Activated CD4-positive, alpha-beta T cell treated with anti-CD3 and anti-CD28 coated beads for 1 hour (primary cell): ENCODE data around the gene GTPBP4.
"Not testable (repeated sequence)": the region's sequence is repeated elsewhere in the genome, so short reads cannot be mapped to it uniquely, and the experiment has no call there.

Experiments
- DNase-seq: peaks from one replicate; pipeline ENCODE4 v3.0.0-alpha.2; 2020

Gene GTPBP4

GRCh38 chr10:1063232-1063865 is 75.1 kb downstream of the GTPBP4 start:
- no peak for DNase-seq

- DNase-seq, result no peak
Observed at GRCh38 chr10:1064964-1065247, 76.7 kb downstream of the GTPBP4 start.

- DNase-seq, result not testable (repeated sequence)
Observed at GRCh38 chr10:1066734-1067133, 78.5 kb downstream of the GTPBP4 start.

GRCh38 chr10:1068380-1069361 is 80.4 kb downstream of the GTPBP4 start:
- no peak for DNase-seq
